OCI-LY1 (cell line): ENCODE measurements around the gene SCNM1.

Experiments
- H2AFZ ChIP-seq: fragments of 200-600 bp; sonication (generic), shearing (Covaris generic); 2 replicates; pipeline ENCODE4 v1.6.0; 2014; ENCODE audit warnings: antibody characterized with exemption, mild to moderate bottlenecking, low read length
- H3F3A ChIP-seq: fragments of 200-600 bp; sonication (generic), shearing (Covaris generic); 2 replicates; pipeline ENCODE4 v1.6.0; 2014; ENCODE audit warnings: mild to moderate bottlenecking, antibody characterized with exemption, low read length, moderate library complexity; ENCODE audit not compliant: insufficient read depth
- H3K27ac ChIP-seq: fragments of 200-600 bp; sonication (generic); 2 replicates; pipeline ENCODE4 v1.5.1; 2014; ENCODE audit warnings: low read length, mixed run types, mild to moderate bottlenecking, low read depth; ENCODE audit not compliant: poor library complexity, severe bottlenecking
- H3K27me3 ChIP-seq: fragments of 200-600 bp; sonication (generic); 2 replicates; pipeline ENCODE4 v1.6.0; 2014; ENCODE audit warnings: antibody characterized with exemption, mild to moderate bottlenecking, low read length, moderate library complexity; ENCODE audit not compliant: insufficient read depth
- H3K36me3 ChIP-seq: fragments of 200-600 bp; sonication (generic); 2 replicates; pipeline ENCODE4 v1.6.1; 2014; ENCODE audit warnings: mild to moderate bottlenecking, antibody characterized with exemption, low read length, moderate library complexity, mixed read lengths; ENCODE audit not compliant: insufficient read depth
- H3K4me1 ChIP-seq: fragments of 200-600 bp; sonication (generic); 2 replicates; pipeline ENCODE4 v1.5.1; 2014; ENCODE audit warnings: mild to moderate bottlenecking, low read length, moderate library complexity; ENCODE audit not compliant: insufficient read depth, severe bottlenecking
- H3K4me2 ChIP-seq: fragments of 200-600 bp; sonication (generic), shearing (Covaris generic); 2 replicates; pipeline ENCODE4 v1.6.1; 2014; ENCODE audit warnings: low read length
- H3K4me3 ChIP-seq: fragments of 200-600 bp; sonication (generic); 2 replicates; pipeline ENCODE4 v1.5.1; 2014; ENCODE audit warnings: low read length, low read depth, mild to moderate bottlenecking, mixed read lengths; ENCODE audit not compliant: poor library complexity, severe bottlenecking
- H3K79me2 ChIP-seq: fragments of 200-600 bp; shearing (Covaris generic); 2 replicates; pipeline ENCODE4 v1.6.1; 2016; ENCODE audit warnings: mixed run types, low read length, mixed read lengths; ENCODE audit not compliant: insufficient read depth
- H3K9ac ChIP-seq: fragments of 200-600 bp; sonication (generic), shearing (Covaris generic); 2 replicates; pipeline ENCODE4 v1.6.1; 2014; ENCODE audit warnings: mild to moderate bottlenecking, low read length, mixed read lengths
- H3K9me2 ChIP-seq: fragments of 200-600 bp; sonication (generic), shearing (Covaris generic); 2 replicates; pipeline ENCODE4 v1.6.1; 2014; ENCODE audit warnings: low read depth, mild to moderate bottlenecking, low read length, mixed read lengths
- H3K9me3 ChIP-seq: fragments of 200-600 bp; shearing (Covaris generic); 2 replicates; pipeline ENCODE4 v1.6.1; 2014; ENCODE audit warnings: low read length, mixed read lengths
- H4K20me1 ChIP-seq: fragments of 200-600 bp; sonication (generic), shearing (Covaris generic); 2 replicates; pipeline ENCODE4 v1.6.0; 2016; ENCODE audit warnings: mild to moderate bottlenecking, low read length; ENCODE audit not compliant: insufficient read depth
- EZH2 ChIP-seq: fragments of 200-600 bp; sonication (generic), shearing (Covaris generic); IDR thresholded peaks from 2 replicates; pipeline ENCODE4 v1.8.0; 2017; ENCODE audit warnings: borderline replicate concordance, mixed run types, mild to moderate bottlenecking, antibody characterized with exemption, low read length, moderate library complexity, mixed read lengths
- TF ChIP-seq, protein P1 (sequence below): fragments of 200-600 bp; sonication (generic), shearing (Covaris generic); IDR thresholded peaks from 2 replicates; pipeline ENCODE4 v1.5.1; 2017; ENCODE audit warnings: mild to moderate bottlenecking, antibody characterized with exemption, low read length, moderate library complexity, mixed read lengths

SCNM1 gene

DNA sequence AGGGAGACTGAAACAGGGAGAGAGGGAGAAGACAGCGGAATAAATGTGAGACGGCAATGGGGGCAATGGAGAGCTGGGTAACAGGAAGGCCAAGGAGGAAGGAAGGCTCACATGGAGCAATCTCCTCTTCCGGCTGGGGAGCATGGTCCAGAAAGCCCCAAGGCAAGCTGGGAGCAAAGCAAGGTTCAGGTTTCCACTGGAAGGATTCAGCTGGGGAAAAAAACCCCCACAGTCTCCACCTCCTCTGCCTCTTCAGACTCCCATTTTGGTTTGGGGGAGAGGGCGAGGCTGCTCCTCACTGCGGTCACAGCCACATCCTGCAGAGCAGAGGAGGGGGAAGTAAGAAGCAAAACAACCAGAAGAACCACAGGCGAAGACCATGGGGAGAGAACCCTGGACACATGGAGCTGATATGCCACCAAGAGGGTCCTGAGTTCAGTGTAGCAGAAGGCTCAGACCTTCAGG, 8.8 kb upstream of the SCNM1 start:
- H4K20me1 ChIP-seq: no peaks in the 10 kb centered on the region
- TF ChIP-seq EZH2: no peak
- TF ChIP-seq, protein P1, sequence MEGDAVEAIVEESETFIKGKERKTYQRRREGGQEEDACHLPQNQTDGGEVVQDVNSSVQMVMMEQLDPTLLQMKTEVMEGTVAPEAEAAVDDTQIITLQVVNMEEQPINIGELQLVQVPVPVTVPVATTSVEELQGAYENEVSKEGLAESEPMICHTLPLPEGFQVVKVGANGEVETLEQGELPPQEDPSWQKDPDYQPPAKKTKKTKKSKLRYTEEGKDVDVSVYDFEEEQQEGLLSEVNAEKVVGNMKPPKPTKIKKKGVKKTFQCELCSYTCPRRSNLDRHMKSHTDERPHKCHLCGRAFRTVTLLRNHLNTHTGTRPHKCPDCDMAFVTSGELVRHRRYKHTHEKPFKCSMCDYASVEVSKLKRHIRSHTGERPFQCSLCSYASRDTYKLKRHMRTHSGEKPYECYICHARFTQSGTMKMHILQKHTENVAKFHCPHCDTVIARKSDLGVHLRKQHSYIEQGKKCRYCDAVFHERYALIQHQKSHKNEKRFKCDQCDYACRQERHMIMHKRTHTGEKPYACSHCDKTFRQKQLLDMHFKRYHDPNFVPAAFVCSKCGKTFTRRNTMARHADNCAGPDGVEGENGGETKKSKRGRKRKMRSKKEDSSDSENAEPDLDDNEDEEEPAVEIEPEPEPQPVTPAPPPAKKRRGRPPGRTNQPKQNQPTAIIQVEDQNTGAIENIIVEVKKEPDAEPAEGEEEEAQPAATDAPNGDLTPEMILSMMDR: no peak
- no peaks in the 10 kb centered on the region for H3K9me3 ChIP-seq
- H3K4me2 ChIP-seq: peak overlapping the region; percentile 85
- peak overlapping the region; percentile 64 for H3K4me3 ChIP-seq
- H3K36me3 ChIP-seq: peaks cover 19% of the 10 kb centered on the region; the same call in 1 of the 2 replicates
- peak overlapping the region; percentile 69 for H3K9ac ChIP-seq
- H2AFZ ChIP-seq: no peak overlapping the region
- no peaks in the 10 kb centered on the region for H3F3A ChIP-seq
- H3K27me3 ChIP-seq: no peaks in the 10 kb centered on the region
- H3K4me1 ChIP-seq: peaks cover 18% of the 10 kb centered on the region
- no peaks in the 10 kb centered on the region for H3K79me2 ChIP-seq
- no peaks in the 10 kb centered on the region for H3K9me2 ChIP-seq
- peak overlapping the region; percentile 55 for H3K27ac ChIP-seq

- Histone ChIP-seq H3K27me3 (no peaks in the 10 kb centered on the region), H3K9me3 (no peaks in the 10 kb centered on the region), H3K9ac (no peak overlapping the region), H3K79me2 (no peaks in the 10 kb centered on the region), H3K4me2 (no peak overlapping the region), H3F3A (no peaks in the 10 kb centered on the region), H3K4me3 (no peak overlapping the region), H3K4me1 (peaks cover 18% of the 10 kb centered on the region), H4K20me1 (no peaks in the 10 kb centered on the region), H3K36me3 (peaks cover 19% of the 10 kb centered on the region; the same call in 1 of the 2 replicates), H3K9me2 (no peaks in the 10 kb centered on the region), H3K27ac (no peak overlapping the region), H2AFZ (no peak overlapping the region)
- TF ChIP-seq, protein P1: no peak
- TF ChIP-seq EZH2: no peak
Observed at GRCh38 chr1:151158326-151158725, 7.6 kb upstream of the SCNM1 start.

GRCh38 chr1:151158751-151159251, 7.1 kb upstream of the SCNM1 start:
- H3K4me3 ChIP-seq: no peak overlapping the region
- H3K79me2 ChIP-seq: no peaks in the 10 kb centered on the region
- peaks cover 19% of the 10 kb centered on the region; the same call in 1 of the 2 replicates for H3K36me3 ChIP-seq
- no peaks in the 10 kb centered on the region for H3K9me3 ChIP-seq
- no peak overlapping the region for H3K27ac ChIP-seq
- no peaks in the 10 kb centered on the region for H3K9me2 ChIP-seq
- no peaks in the 10 kb centered on the region for H3K27me3 ChIP-seq
- H4K20me1 ChIP-seq: no peaks in the 10 kb centered on the region
- no peaks in the 10 kb centered on the region for H3F3A ChIP-seq
- no peak overlapping the region for H3K9ac ChIP-seq
- TF ChIP-seq EZH2: no peak
- TF ChIP-seq, protein P1: no peak
- peaks cover 18% of the 10 kb centered on the region for H3K4me1 ChIP-seq
- no peak overlapping the region for H3K4me2 ChIP-seq
- no peak overlapping the region for H2AFZ ChIP-seq
